ENCODE results near the gene TMEM187.

DNA sequence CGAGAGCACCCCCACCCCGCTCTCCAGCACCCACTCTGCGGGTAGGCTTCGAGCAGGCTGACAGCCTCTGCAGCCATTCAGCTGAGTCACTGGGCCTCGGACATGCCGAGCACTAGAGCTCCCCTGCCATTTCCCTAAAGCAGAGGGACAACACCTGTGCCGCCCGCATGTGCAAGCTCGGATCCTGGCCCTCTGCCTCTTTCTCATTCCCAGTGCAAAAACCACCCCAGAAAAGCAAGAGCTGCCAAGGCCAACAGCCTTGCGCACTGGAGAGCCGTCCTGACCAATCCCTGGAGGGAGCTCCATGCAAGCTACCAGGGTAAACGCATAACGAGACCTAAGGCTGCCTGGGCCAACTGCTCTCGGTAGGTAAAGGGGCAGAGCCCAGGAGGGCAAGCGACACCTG lies 6.3 kb upstream of the TMEM187 start:
- TF ChIP-seq REST (IDR thresholded peaks at IDR 0.05; ENCODE audit: insufficient read depth in 1 of 2, low read depth in 2 of 2, low read length in 2 of 2): no peak
- TF ChIP-seq POLR2AphosphoS5 (IDR thresholded peaks at IDR 0.05; ENCODE audit: low read depth, low read length): no peak

Data from PFSK-1 (cell line).